Small intestine (tissue), 7 donors: ENCODE results near the gene RSF1. TPM values are rescaled to one million over a fixed set of nuclear protein-coding genes. Genes with fewer than 3 reads are reported as not detected.
A peak's percentile ranks its signal among the peaks of the same experiment; 100 is the strongest.

Experiments
- DNase-seq, 2 donors: peaks; one replicate each; pipeline versions ENCODE4 v3.0.0 to v3.0.0-alpha.2; 2013
- FAIRE-seq: peaks from 2 replicates; lab custom pipeline; 2012; peaks lifted over from hg19 to GRCh38; lab: Jason Lieb, UNC
- H3K27ac ChIP-seq, 3 donors: one replicate each; pipeline ENCODE4 v1.5.1; 2013; ENCODE audit warnings: low read length in 2 of 3, mild to moderate bottlenecking in 2 of 3, control low read depth in 1 of 3, inconsistent platforms in 1 of 3, low read depth in 1 of 3, moderate library complexity in 1 of 3
- H3K27me3 ChIP-seq, 3 donors: one replicate each; pipeline ENCODE4 v1.6.1; 2013; ENCODE audit warnings: low read length in 3 of 3, inconsistent platforms in 1 of 3; ENCODE audit not compliant: control insufficient read depth in 3 of 3, insufficient read depth in 3 of 3
- H3K36me3 ChIP-seq, 3 donors: one replicate each; pipeline ENCODE4 v1.6.1; 2013; ENCODE audit warnings: low read length in 3 of 3, inconsistent platforms in 1 of 3, low read depth in 1 of 3, mild to moderate bottlenecking in 1 of 3, moderate library complexity in 1 of 3; ENCODE audit not compliant: control insufficient read depth in 3 of 3, insufficient read depth in 2 of 3
- H3K4me1 ChIP-seq, 3 donors: one replicate each; pipeline ENCODE4 v1.6.1; 2013; ENCODE audit warnings: low read length in 2 of 3, inconsistent platforms in 1 of 3, low read depth in 1 of 3, mild to moderate bottlenecking in 1 of 3, moderate library complexity in 1 of 3; ENCODE audit not compliant: control insufficient read depth in 3 of 3, insufficient read depth in 2 of 3
- H3K4me3 ChIP-seq, 3 donors: one replicate each; pipeline ENCODE4 v1.5.1; 2013; ENCODE audit warnings: low read length in 3 of 3, control low read depth in 1 of 3, inconsistent platforms in 1 of 3, low read depth in 1 of 3, mild to moderate bottlenecking in 1 of 3, moderate library complexity in 1 of 3
- H3K9me3 ChIP-seq, 2 donors: one replicate each; pipeline ENCODE4 v1.6.1; 2013; ENCODE audit warnings: low read depth in 1 of 2, low read length in 1 of 2; ENCODE audit not compliant: control insufficient read depth in 2 of 2, insufficient read depth in 1 of 2
- WGBS, 3 donors: extraction: QIAGEN DNeasy Blood & Tissue Kit; methylation state at CpG; one replicate each; pipeline ENCODE4 v1.1.7; 2013; 5-methylcytosine and 5-hydroxymethylcytosine counted together
- polyA plus RNA-seq, 4 donors: library from polyadenylated mRNA; stranded (reverse) in 3 of 4; unstranded in 1 of 4; fragments of 200-250 nt in 3 of 4; fragments of 120-200 nt in 1 of 4; gene quantifications; one replicate each; pipeline versions ENCODE4 v1.2.1 to v1.2.3, GENCODE V29; 2013
- donor health status: healthy with polysubstance abuse.
- donor health status: control.
- donor health status: control.
- donor health status: Bipolar disorder and iron deficiency.
- donor health status: healthy.

RSF1 gene
- polyA plus RNA-seq, 4 donors = 9.8 to 28.5 (median 12.1) TPM

- H3K9me3 ChIP-seq = no peaks in the 10 kb centered on the region
- no peaks in the 10 kb centered on the region for H3K4me1 ChIP-seq
- no peak overlapping the region for H3K4me3 ChIP-seq
- DNase-seq (no peak), FAIRE-seq (no peak)
- H3K36me3 ChIP-seq = peaks cover 6 to 13% (median 11%) of the 10 kb centered on the region in 3 donors
- WGBS, 3 donors = 98 to 100% (median 100%) methylated on average over 1 of the region's 1 CpG
- H3K27ac ChIP-seq = no peak overlapping the region
- H3K27me3 ChIP-seq = no peaks in the 10 kb centered on the region
Observed at GRCh38 chr11:77695417-77695816, 125.1 kb downstream of the RSF1 start.

DNA sequence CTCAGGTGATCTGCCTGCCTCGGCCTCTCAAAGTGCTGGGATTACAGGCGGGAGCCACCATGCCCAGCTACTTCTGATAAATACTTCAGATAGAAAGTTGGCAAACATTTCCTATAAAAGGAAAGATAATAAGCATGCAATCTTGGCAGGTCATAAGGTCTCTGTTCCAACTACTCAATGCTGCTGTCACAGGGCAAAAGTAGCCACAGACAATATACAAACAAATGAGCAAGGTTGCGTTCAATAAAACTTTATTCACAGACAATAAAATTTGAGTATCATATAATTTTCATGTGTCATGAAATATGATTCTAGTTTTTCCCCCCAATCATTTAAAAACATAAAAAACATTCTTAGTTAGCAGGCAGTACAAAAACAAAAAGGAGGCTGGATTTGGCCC is 129.9 kb downstream of the RSF1 start:
- Histone ChIP-seq H3K9me3 (no peaks in the 10 kb centered on the region), H3K27me3 (no peaks in the 10 kb centered on the region), H3K27ac (no peak overlapping the region), H3K36me3 (peaks cover 6 to 22% (median 16%) of the 10 kb centered on the region in 3 donors), H3K4me1 (no peaks in the 10 kb centered on the region), H3K4me3 (no peak overlapping the region)
- FAIRE-seq (no peak), DNase-seq (no peak)
- WGBS, 3 donors = 87 to 98% (median 89%) methylated on average over 3 of the region's 3 CpGs

DNA sequence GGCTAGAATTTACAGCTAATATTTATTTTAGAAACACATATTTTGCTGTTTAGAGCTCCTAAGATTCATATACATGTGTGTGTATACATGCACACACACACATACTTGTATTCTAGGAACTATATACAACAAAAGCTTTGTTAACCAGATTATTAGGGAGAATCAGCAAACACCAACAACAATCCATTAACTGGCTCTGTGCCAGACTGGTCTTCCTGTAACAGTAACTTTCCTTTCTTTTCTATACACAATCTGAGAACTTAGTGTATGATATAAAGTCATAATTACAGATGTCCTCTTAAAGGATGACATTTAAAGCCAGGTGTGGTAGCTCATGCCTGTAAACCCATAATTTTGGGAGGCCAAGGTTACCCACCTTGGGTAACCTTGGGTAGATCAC is 133.4 kb downstream of the RSF1 start:
- no peaks in the 10 kb centered on the region for H3K27me3 ChIP-seq
- H3K4me1 ChIP-seq = no peaks in the 10 kb centered on the region
- DNase-seq = no peak
- no peaks in the 10 kb centered on the region for H3K9me3 ChIP-seq
- no peak overlapping the region for H3K27ac ChIP-seq
- H3K36me3 ChIP-seq = peaks cover 8 to 31% (median 13%) of the 10 kb centered on the region in 3 donors
- FAIRE-seq = no peak
- no peak overlapping the region for H3K4me3 ChIP-seq

DNA sequence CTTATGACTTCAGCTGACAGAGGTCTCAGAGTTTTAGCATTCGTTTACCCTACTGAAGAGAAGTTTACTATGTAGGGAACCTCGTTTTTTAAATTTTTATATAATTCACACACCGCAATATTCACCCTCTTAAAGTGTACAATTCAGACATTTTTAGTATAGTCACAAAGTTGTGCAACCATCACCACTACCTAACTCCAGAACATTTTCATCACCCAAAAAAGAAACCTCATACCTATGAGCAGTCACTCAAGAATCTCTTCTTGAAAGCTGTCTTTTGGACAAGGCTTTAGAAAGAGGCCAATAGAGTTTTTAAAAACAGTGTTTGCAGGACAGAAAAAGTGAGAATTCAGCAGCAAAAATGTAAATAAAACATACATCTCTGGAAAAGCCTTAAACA is 143.4 kb downstream of the RSF1 start:
- no peak overlapping the region for H3K4me3 ChIP-seq
- H3K27me3 ChIP-seq = no peaks in the 10 kb centered on the region
- no peak overlapping the region for H3K27ac ChIP-seq
- H3K36me3 ChIP-seq = peaks cover 7 to 25% (median 18%) of the 10 kb centered on the region in 3 donors
- H3K9me3 ChIP-seq = no peaks in the 10 kb centered on the region
- no peak for FAIRE-seq
- 93 to 97% (median 94%) methylated on average over 3 of the region's 3 CpGs for WGBS, 3 donors
- H3K4me1 ChIP-seq = no peaks in the 10 kb centered on the region
- DNase-seq = no peak

GRCh38 chr11:77672264-77672663 is 148.3 kb downstream of the RSF1 start:
- peak; percentile 46 to 71 for DNase-seq
- peak overlapping the region in 1 of 3 donors; percentile 37 for H3K27ac ChIP-seq
- no peak overlapping the region for H3K4me3 ChIP-seq
- no peaks in the 10 kb centered on the region for H3K27me3 ChIP-seq
- H3K9me3 ChIP-seq = no peaks in the 10 kb centered on the region
- FAIRE-seq = no peak
- H3K4me1 ChIP-seq = peaks cover 0 to 13% (median 0%) of the 10 kb centered on the region in 3 donors
- peaks cover 13 to 30% (median 16%) of the 10 kb centered on the region in 3 donors for H3K36me3 ChIP-seq
- 77 to 100% (median 92%) methylated on average over 1 of the region's 1 CpG for WGBS, 3 donors

GRCh38 chr11:77669848-77670511 is 150.5 kb downstream of the RSF1 start:
- no peak overlapping the region for H3K4me3 ChIP-seq
- peaks cover 0 to 20% (median 0%) of the 10 kb centered on the region in 3 donors for H3K4me1 ChIP-seq
- no peak overlapping the region for H3K27ac ChIP-seq
- 84 to 94% (median 89%) methylated on average over 2 of the region's 2 CpGs for WGBS, 3 donors
- DNase-seq (peak; percentile 10 to 14), FAIRE-seq (no peak)
- H3K36me3 ChIP-seq = peaks cover 8 to 30% (median 11%) of the 10 kb centered on the region in 3 donors
- no peaks in the 10 kb centered on the region for H3K9me3 ChIP-seq
- no peaks in the 10 kb centered on the region for H3K27me3 ChIP-seq

DNA sequence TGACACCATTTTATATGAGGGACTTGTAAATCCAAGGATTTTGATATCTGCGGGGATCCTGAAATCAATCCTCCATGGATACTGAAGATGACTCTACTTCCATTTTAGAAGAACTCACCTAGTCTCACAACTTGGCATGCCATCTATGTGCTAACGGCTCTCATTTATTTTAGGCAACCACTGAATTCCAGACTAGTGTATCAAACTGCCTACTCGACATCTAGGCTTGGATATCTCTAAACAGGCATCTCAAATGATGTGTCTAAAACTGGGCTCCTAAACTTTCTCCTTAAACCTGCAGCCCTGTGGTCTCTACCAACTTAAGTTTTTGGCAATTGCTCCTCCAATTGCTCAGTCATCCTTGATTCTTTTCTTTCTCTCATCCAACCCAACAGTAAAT is 151.8 kb downstream of the RSF1 start:
- Histone ChIP-seq H3K4me3 (no peak overlapping the region), H3K36me3 (peaks cover 8 to 25% (median 12%) of the 10 kb centered on the region in 3 donors), H3K27me3 (no peaks in the 10 kb centered on the region), H3K9me3 (no peaks in the 10 kb centered on the region), H3K27ac (no peak overlapping the region), H3K4me1 (peaks cover 0 to 23% (median 0%) of the 10 kb centered on the region in 3 donors)
- 93 to 98% (median 95%) methylated on average over 3 of the region's 3 CpGs for WGBS, 3 donors
- FAIRE-seq (no peak), DNase-seq (no peak)

DNA sequence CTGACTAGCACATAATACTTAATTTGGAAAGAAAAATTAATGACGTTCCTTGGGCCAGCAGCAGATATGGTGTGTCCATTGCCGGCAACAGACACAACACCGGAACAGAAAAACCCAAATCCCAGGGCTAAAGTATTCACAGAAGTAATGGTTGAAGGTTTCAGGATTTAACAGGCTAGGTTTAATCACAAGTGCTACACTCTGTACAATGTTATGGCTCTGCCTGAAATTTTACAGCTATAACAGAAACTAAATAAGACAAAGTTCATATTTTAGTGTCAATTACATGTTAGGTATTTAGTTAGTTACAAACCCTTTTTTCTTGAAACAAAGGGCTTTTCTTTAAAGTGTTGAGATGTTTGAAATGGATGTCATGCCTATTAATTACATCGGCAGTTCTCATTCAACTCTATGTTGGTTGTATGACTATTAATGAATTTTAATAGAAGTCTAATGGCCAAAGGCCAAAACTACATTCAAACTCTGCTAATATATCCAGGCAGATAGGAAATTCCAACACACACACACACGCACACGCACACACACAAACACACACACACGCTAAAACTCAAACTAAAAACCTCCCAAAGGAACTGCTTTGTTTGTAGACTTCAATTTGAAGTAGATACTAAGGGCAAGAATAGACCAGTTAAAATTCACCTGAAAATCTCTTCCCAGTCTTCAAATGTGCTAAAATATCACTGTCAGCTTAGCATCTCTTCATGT is 155.1 kb downstream of the RSF1 start:
- H3K27me3 ChIP-seq = no peaks in the 10 kb centered on the region
- FAIRE-seq = no peak
- H3K27ac ChIP-seq = peak overlapping the region in 1 of 3 donors; percentile 36
- no peak overlapping the region for H3K4me3 ChIP-seq
- 37 to 71% (median 61%) methylated on average over 7 of the region's 7 CpGs for WGBS, 3 donors
- peak in 1 of 2 donors; percentile 30 for DNase-seq
- peaks cover 0 to 18% (median 0%) of the 10 kb centered on the region in 3 donors for H3K4me1 ChIP-seq
- H3K9me3 ChIP-seq = no peaks in the 10 kb centered on the region
- H3K36me3 ChIP-seq = peaks cover 5 to 14% (median 7%) of the 10 kb centered on the region in 3 donors
